NT2/D1 (cell line): ENCODE results near the gene UPP1.

Experiments used
- SUZ12 ChIP-seq: IDR thresholded peaks from 2 replicates; pipeline ENCODE4 v1.6.1; 2011; ENCODE audit not compliant: insufficient read length, insufficient read depth; ENCODE audit errors: extremely low read depth
- YY1 ChIP-seq: IDR thresholded peaks from 2 replicates; pipeline ENCODE4 v1.6.1; 2011; ENCODE audit not compliant: insufficient read length, insufficient read depth
- ZNF274 ChIP-seq: IDR thresholded peaks from 2 replicates; pipeline ENCODE4 v1.6.1; 2011; ENCODE audit warnings: mild to moderate bottlenecking, low read depth, low read length

DNA sequence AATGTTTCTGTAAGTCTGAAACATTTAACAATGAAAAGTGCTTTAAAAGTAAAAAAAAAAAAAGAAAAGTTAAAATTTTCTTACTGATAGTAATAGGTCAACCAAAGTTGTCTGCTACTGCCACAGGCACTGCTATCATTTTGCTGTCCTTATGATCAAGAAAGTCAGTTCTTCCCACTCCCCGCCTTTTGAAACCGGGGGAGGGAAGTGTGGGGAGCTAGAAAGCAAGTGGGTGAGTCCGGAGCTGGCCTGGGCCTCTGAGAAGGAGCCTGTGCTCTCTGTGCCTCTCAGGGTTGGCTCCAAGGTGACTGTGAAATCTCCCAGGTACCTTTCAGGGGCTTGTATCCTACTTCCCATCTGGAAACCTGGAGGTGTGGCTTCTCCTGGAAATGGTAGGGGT is 46.4 kb upstream of the UPP1 start:
- no peak for TF ChIP-seq ZNF274
- TF ChIP-seq YY1 = no peak
- no peak for TF ChIP-seq SUZ12
